ENCODE measurements around the gene TES. TPM values are rescaled to one million over a fixed set of nuclear protein-coding genes. Genes with fewer than 3 reads are reported as not detected.

The TES gene
- total and polyA plus RNA-seq, 4 donors = 5.7 to 11.8 (median 7.5) TPM

- Histone ChIP-seq H3K9ac (ENCODE audit: low read depth in 1 of 2, low read length in 2 of 2) (no peak overlapping the region), H3K4me3 (ENCODE audit: low read depth in 1 of 3, low read length in 3 of 3) (no peak overlapping the region), H3K27me3 (ENCODE audit: control insufficient read depth in 4 of 4, insufficient read depth in 4 of 4, low read length in 3 of 4) (no peaks in the 10 kb centered on the region), H3K27ac (ENCODE audit: low read depth in 1 of 2, low read length in 2 of 2) (no peak overlapping the region), H3K4me1 (ENCODE audit: control insufficient read depth in 4 of 4, insufficient read depth in 4 of 4, low read length in 3 of 4) (peaks cover 0 to 7% (median 2%) of the 10 kb centered on the region in 4 donors), H3K36me3 (ENCODE audit: control insufficient read depth in 4 of 4, insufficient read depth in 3 of 4, low read depth in 1 of 4, low read length in 3 of 4) (no peaks in the 10 kb centered on the region), H3K9me3 (ENCODE audit: control insufficient read depth in 4 of 4, low read length in 3 of 4) (no peaks in the 10 kb centered on the region)
- DNase-seq (ENCODE audit: low spot score) = no peak
- TF ChIP-seq RAD21 (IDR thresholded peaks at IDR 0.05) (no peak), HNF4A (conservative IDR thresholded peaks at IDR 0.05) (no peak), GABPA (IDR thresholded peaks at IDR 0.05 in 1 of 2, conservative IDR thresholded peaks at IDR 0.05 in 1 of 2) (no peak), FOXA2 (IDR thresholded peaks at IDR 0.05) (no peak), SP1 (IDR thresholded peaks at IDR 0.05) (no peak), MAX (IDR thresholded peaks at IDR 0.05) (no peak)
These were observed 15.5 kb downstream of the TES start for GRCh38 chr7:116225860-116226259.

GRCh38 chr7:116226664-116227063 lies 16.3 kb downstream of the TES start:
- no peak for DNase-seq (ENCODE audit: low spot score)
- no peaks in the 10 kb centered on the region for H3K27me3 ChIP-seq (ENCODE audit: control insufficient read depth in 4 of 4, insufficient read depth in 4 of 4, low read length in 3 of 4)
- WGBS = 96% methylated on average over 2 of the region's 2 CpGs
- no peaks in the 10 kb centered on the region for H3K9me3 ChIP-seq (ENCODE audit: control insufficient read depth in 4 of 4, low read length in 3 of 4)
- peaks cover 0 to 7% (median 2%) of the 10 kb centered on the region in 4 donors for H3K4me1 ChIP-seq (ENCODE audit: control insufficient read depth in 4 of 4, insufficient read depth in 4 of 4, low read length in 3 of 4)
- H3K9ac ChIP-seq (ENCODE audit: low read depth in 1 of 2, low read length in 2 of 2) = no peak overlapping the region
- H3K4me3 ChIP-seq (ENCODE audit: low read depth in 1 of 3, low read length in 3 of 3) = no peak overlapping the region
- TF ChIP-seq REST (IDR thresholded peaks at IDR 0.05) (no peak), SP1 (IDR thresholded peaks at IDR 0.05) (no peak), RAD21 (IDR thresholded peaks at IDR 0.05) (no peak), CTCF (IDR thresholded peaks at IDR 0.05; ENCODE audit: low read depth, low read length, missing input control) (no peak), NR2F2 (IDR thresholded peaks at IDR 0.05) (no peak), HNF4G (IDR thresholded peaks at IDR 0.05) (no peak), YY1 (IDR thresholded peaks at IDR 0.05) (no peak), HNF4A (conservative IDR thresholded peaks at IDR 0.05) (no peak), FOXA2 (IDR thresholded peaks at IDR 0.05) (no peak), ZBTB33 (IDR thresholded peaks at IDR 0.05) (no peak), EGR1 (IDR thresholded peaks at IDR 0.05; ENCODE audit: low read depth in 2 of 2) (no peak), MAX (IDR thresholded peaks at IDR 0.05) (no peak)
- no peaks in the 10 kb centered on the region for H3K36me3 ChIP-seq (ENCODE audit: control insufficient read depth in 4 of 4, insufficient read depth in 3 of 4, low read depth in 1 of 4, low read length in 3 of 4)
- H3K27ac ChIP-seq (ENCODE audit: low read depth in 1 of 2, low read length in 2 of 2) = no peak overlapping the region

Data from liver (tissue), 9 donors.